Measurements from ENCODE around the gene CMTM4. TPM values are rescaled to one million over a fixed set of nuclear protein-coding genes. Genes with fewer than 3 reads are reported as not detected.

The CMTM4 gene
- total RNA-seq, 1 experiment from 2014 or later: 110 TPM

- H3K4me3 Mint-ChIP-seq (ENCODE audit: low read depth, unreplicated experiment): no peak overlapping the region
- no peak for DNase-seq
- no TSS peak for BruUV-seq (replicated peaks)
- no peaks in the 10 kb centered on the region for H3K27me3 Mint-ChIP-seq (ENCODE audit: unreplicated experiment)
- peaks cover 9% of the 10 kb centered on the region for H3K4me1 Mint-ChIP-seq (ENCODE audit: low read depth, unreplicated experiment)
- H3K27ac Mint-ChIP-seq (ENCODE audit: unreplicated experiment): no peak overlapping the region
- CTCF ChIA-PET: interaction anchor here (0.9 to 2.5 kb wide), 16 partner anchors 11 to 309 kb away, joined by 3 to 25 read pairs (median 4); partner anchors contain the start of gene NAE1
- intact Hi-C loops (cut with micrococcal nuclease; ENCODE audit: unreplicated experiment): no loop called here
- TF ChIP-seq CTCF (IDR thresholded peaks at IDR 0.05; ENCODE audit: unreplicated experiment): no peak
- no peaks in the 10 kb centered on the region for H3K9me3 Mint-ChIP-seq (ENCODE audit: low read depth, unreplicated experiment)
- H3K36me3 Mint-ChIP-seq (ENCODE audit: insufficient read depth, unreplicated experiment): no peaks in the 10 kb centered on the region
Observed at GRCh38 chr16:66651474-66651765, 45.1 kb downstream of the CMTM4 start.

DNA sequence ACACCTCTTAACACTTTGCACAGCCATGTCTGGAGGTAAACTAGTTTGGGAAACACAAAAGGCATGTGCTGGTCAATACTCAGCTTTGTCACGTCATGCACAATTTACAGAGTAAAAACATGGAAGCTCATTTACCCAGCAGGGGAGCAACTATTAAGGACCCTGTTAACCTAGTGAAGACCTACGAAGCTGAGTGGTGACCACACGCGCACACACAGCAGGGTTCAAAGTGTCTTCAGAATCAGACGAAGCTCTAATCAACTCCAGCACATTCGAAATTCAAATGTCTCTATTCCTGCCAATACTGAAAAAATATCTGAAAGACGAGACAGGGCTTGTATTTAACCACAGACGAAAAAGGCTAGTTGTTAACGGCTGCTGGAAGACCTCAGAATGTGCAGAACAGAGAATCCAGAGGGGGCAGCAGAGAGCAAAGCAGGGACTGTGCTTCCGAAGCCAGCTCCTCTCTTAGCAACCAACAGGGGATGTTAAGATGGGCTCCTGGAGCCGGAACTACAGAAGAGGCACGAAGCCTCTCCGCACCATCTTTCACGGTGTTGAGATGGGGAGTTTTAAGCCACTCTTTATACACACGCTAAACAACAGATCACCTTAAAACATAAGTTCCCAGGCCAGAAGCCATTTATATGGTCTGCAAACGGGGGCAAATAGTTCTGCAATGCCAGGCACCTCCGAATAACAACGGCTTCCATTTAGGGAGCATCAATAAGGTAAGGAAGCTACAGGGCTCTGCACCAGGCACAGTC is 45.7 kb downstream of the CMTM4 start:
- Mint-ChIP-seq H3K36me3 (ENCODE audit: insufficient read depth, unreplicated experiment) (no peaks in the 10 kb centered on the region), H3K4me3 (ENCODE audit: low read depth, unreplicated experiment) (no peak overlapping the region), H3K4me1 (ENCODE audit: low read depth, unreplicated experiment) (peaks cover 9% of the 10 kb centered on the region), H3K27me3 (ENCODE audit: unreplicated experiment) (no peaks in the 10 kb centered on the region), H3K9me3 (ENCODE audit: low read depth, unreplicated experiment) (no peaks in the 10 kb centered on the region), H3K27ac (ENCODE audit: unreplicated experiment) (no peak overlapping the region)
- peak; percentile 96 for TF ChIP-seq CTCF (IDR thresholded peaks at IDR 0.05; ENCODE audit: unreplicated experiment)
- BruUV-seq (replicated peaks): no TSS peak
- intact Hi-C loops (cut with micrococcal nuclease; ENCODE audit: unreplicated experiment): no loop called here
- CTCF ChIA-PET: interaction anchor here (0.9 to 2.5 kb wide), 17 partner anchors 11 to 309 kb away, joined by 3 to 25 read pairs (median 4); partner anchors contain the start of gene NAE1
- DNase-seq: peak; percentile 87

GRCh38 chr16:66649636-66650205 is 46.8 kb downstream of the CMTM4 start:
- H3K9me3 Mint-ChIP-seq (ENCODE audit: low read depth, unreplicated experiment): no peaks in the 10 kb centered on the region
- H3K36me3 Mint-ChIP-seq (ENCODE audit: insufficient read depth, unreplicated experiment): no peaks in the 10 kb centered on the region
- H3K4me1 Mint-ChIP-seq (ENCODE audit: low read depth, unreplicated experiment): peaks cover 9% of the 10 kb centered on the region
- H3K27ac Mint-ChIP-seq (ENCODE audit: unreplicated experiment): no peak overlapping the region
- intact Hi-C loops (cut with micrococcal nuclease; ENCODE audit: unreplicated experiment): no loop called here
- CTCF ChIA-PET: interaction anchor here (0.6 to 2.5 kb wide), 3 partner anchors 12 to 78 kb away, joined by 3 to 25 read pairs (median 3); no protein-coding TSS in a partner anchor
- no peak for TF ChIP-seq CTCF (IDR thresholded peaks at IDR 0.05; ENCODE audit: unreplicated experiment)
- no peaks in the 10 kb centered on the region for H3K27me3 Mint-ChIP-seq (ENCODE audit: unreplicated experiment)
- H3K4me3 Mint-ChIP-seq (ENCODE audit: low read depth, unreplicated experiment): no peak overlapping the region
- DNase-seq: no peak
- BruUV-seq (replicated peaks): no TSS peak

GRCh38 chr16:66649167-66649566 is 47.4 kb downstream of the CMTM4 start:
- no peak overlapping the region for H3K27ac Mint-ChIP-seq (ENCODE audit: unreplicated experiment)
- H3K4me1 Mint-ChIP-seq (ENCODE audit: low read depth, unreplicated experiment): peaks cover 4% of the 10 kb centered on the region
- CTCF ChIA-PET: interaction anchor here (0.6 kb wide), 1 partner anchor 21 kb away, joined by 3 read pairs; no protein-coding TSS in a partner anchor
- no peaks in the 10 kb centered on the region for H3K27me3 Mint-ChIP-seq (ENCODE audit: unreplicated experiment)
- no peaks in the 10 kb centered on the region for H3K9me3 Mint-ChIP-seq (ENCODE audit: low read depth, unreplicated experiment)
- BruUV-seq (replicated peaks): no TSS peak
- H3K36me3 Mint-ChIP-seq (ENCODE audit: insufficient read depth, unreplicated experiment): no peaks in the 10 kb centered on the region
- no peak overlapping the region for H3K4me3 Mint-ChIP-seq (ENCODE audit: low read depth, unreplicated experiment)
- intact Hi-C loops (cut with micrococcal nuclease; ENCODE audit: unreplicated experiment): no loop called here
- no peak for TF ChIP-seq CTCF (IDR thresholded peaks at IDR 0.05; ENCODE audit: unreplicated experiment)
- no peak for DNase-seq

Data from Calu3 (cell line).